C4-2B (cell line): ENCODE measurements around the gene TUSC2.

Source experiments
- H3K27ac ChIP-seq: fragments of 450-650 bp; 2 replicates; pipeline ENCODE4 v1.5.1; 2017
- ZFX ChIP-seq: fragments of 450-650 bp; IDR thresholded peaks from 2 replicates; pipeline ENCODE4 v1.6.1; 2017
- TF ChIP-seq, protein P1 (sequence below): fragments of 450-650 bp; conservative IDR thresholded peaks from 2 replicates; pipeline ENCODE4 v1.5.1; 2017; ENCODE audit warnings: mild to moderate bottlenecking

The TUSC2 gene

DNA sequence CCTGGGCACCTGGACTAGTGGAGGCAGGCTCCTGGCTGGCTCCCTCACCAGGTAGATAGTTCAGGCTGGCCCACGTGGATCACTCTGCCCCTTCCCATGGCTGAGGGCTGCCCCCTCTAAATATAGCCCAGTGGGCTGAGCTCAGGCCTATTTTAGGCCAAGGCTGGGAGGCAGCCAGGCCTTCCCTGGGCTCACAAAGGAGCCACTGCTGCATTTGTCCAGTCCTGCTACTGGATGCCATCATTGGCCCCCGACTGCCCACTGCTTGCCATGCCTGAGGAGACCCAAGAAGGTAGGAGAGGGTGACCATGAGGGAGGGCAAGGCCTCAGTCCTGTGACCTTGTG, 49.2 kb downstream of the TUSC2 start, which contains the start of gene LSMEM2:
LSMEM2 (plus strand) TSS at position 208 of the 345 bp plus-strand sequence; CDS start at position 235, 27 bp downstream.
- TF ChIP-seq, protein P1, sequence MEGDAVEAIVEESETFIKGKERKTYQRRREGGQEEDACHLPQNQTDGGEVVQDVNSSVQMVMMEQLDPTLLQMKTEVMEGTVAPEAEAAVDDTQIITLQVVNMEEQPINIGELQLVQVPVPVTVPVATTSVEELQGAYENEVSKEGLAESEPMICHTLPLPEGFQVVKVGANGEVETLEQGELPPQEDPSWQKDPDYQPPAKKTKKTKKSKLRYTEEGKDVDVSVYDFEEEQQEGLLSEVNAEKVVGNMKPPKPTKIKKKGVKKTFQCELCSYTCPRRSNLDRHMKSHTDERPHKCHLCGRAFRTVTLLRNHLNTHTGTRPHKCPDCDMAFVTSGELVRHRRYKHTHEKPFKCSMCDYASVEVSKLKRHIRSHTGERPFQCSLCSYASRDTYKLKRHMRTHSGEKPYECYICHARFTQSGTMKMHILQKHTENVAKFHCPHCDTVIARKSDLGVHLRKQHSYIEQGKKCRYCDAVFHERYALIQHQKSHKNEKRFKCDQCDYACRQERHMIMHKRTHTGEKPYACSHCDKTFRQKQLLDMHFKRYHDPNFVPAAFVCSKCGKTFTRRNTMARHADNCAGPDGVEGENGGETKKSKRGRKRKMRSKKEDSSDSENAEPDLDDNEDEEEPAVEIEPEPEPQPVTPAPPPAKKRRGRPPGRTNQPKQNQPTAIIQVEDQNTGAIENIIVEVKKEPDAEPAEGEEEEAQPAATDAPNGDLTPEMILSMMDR = no peak
- no peak for TF ChIP-seq ZFX
- no peak within 1 kb of the TSS for H3K27ac ChIP-seq

DNA sequence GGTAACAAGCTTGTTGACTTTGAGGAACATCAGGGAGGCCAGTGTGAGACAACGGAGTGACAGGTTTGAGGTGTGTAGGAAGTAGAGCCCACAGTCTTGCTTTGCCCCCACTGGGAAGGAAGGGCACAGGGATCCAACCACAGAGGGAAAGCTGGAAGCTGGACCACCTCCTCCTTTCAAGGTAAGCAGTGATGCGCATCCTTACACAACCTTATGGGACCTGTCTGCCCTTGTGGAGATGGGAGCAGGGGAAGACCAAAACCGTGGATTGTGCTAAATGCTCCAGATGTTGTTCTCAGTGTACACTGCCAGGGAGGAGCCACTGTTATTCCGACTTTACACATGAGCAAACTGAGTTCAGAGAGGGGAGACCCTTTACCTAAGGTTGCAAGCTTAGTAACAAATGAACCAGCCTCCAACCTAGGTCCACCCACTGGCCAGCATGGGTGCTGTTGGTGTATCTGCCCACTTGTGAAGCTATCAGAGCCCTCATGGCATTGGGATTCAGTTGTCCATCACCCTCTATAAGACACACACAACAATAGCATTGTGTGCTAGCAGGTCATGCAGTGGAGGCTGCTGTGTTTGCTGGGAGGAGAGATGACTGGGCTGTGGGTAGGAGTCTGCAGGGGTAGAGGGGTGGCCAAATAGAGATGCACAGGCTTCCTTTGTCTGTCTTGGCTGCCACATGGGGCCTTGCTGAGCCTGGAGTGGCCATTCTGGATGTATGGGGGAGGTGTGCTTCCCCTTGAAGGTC, 49.7 kb downstream of the TUSC2 start:
- no peak for TF ChIP-seq ZFX
- TF ChIP-seq, protein P1 = no peak

DNA sequence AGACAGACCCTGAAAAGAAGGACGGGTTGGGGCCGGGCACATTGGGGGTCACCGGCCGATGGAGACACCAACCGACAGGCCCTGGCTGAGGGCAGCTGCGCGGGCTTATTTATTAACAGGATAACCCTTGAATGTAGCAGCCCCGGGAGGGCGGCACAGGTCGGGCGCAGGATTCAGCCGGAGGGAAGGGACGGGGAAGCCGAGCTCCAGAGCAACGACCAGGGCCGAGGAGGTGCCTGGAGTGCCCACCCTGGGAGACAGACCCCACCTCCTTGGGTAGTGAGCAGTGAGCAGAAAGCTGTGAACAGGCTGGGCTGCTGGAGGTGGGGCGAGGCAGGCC, 51.3 kb downstream of the TUSC2 start:
- no peak overlapping the region for H3K27ac ChIP-seq
- TF ChIP-seq ZFX = no peak
- TF ChIP-seq, protein P1 = no peak

More for the DNA sequence above, 49.7 kb downstream of the TUSC2 start:
- no peak overlapping the region for H3K27ac ChIP-seq

DNA sequence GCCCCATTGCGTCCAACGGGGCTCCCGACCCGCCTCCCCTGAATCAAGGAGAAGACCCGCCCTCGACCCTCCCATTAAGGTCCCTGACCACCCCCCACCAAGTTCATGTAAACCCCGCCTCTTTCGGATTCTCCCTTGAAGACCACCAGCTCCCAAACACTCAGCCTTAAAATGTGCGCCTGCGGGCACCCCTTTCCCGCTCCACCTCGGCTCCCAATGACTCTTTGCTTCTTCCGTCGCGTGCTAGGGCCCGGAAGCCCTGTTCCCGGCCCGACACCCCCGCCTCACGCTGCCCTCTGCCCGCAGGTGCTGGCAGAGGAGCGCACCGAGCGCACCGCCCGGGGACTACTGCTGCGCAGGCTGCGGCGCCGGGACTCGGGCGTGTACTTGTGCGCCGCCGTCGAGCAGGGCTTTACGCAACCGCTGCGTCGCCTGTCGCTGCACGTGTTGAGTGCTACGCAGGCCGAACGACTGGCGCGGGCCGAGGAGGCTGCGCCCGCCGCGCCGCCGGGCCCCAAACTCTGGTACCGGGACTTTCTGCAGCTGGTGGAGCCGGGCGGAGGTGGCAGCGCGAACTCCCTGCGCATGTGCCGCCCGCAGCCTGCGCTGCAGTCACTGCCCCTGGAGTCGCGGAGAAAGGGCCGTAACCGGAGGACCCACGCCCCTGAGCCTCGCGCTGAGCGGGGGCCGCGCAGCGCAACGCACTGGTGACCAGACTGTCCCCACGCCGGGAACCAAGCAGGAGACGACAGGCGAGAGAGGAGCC, 51.8 kb downstream of the TUSC2 start:
- no peak overlapping the region for H3K27ac ChIP-seq
- TF ChIP-seq ZFX = no peak
- TF ChIP-seq, protein P1 = no peak

DNA sequence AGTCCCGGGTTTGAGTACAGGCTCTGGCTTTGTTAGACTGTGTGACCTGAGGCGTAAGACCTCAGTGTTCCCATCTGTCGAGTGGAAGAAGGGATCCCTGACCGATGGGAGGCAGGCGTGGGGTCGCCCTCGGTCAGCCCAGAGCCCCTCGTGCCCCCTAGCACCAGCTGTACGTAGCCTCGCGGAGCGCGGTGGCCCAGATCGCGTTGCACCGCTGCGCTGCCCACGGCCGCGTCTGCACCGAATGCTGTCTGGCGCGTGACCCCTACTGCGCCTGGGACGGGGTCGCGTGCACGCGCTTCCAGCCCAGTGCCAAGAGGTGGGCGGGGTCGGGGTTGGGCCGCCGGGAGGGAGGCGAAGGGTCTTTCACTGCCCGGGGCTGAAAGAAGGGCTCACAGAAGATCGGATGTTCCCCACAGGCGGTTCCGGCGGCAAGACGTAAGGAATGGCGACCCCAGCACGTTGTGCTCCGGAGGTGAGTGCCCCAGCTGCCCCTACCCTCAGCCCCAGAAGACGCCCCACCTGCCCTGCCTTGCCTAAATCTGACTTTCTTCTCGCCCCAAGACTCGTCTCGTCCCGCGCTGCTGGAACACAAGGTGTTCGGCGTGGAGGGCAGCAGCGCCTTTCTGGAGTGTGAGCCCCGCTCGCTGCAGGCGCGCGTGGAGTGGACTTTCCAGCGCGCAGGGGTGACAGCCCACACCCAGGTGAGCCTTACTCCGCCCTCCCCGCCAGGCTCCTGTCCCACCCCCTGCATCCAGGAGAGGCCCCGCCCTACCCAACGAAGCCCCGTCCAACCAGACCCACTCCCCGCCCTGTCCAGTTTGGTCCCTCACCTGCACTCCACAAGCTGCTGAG, 52.7 kb downstream of the TUSC2 start:
- H3K27ac ChIP-seq = no peak overlapping the region
- TF ChIP-seq, protein P1 = no peak
- no peak for TF ChIP-seq ZFX
